OCI-LY1 (cell line): ENCODE results near the gene ENG.
A peak's percentile ranks its signal among the peaks of the same experiment; 100 is the strongest.

Source experiments
- H2AFZ ChIP-seq: fragments of 200-600 bp; sonication (generic), shearing (Covaris generic); 2 replicates; pipeline ENCODE4 v1.6.0; 2014; ENCODE audit warnings: antibody characterized with exemption, mild to moderate bottlenecking, low read length
- H3F3A ChIP-seq: fragments of 200-600 bp; sonication (generic), shearing (Covaris generic); 2 replicates; pipeline ENCODE4 v1.6.0; 2014; ENCODE audit warnings: mild to moderate bottlenecking, antibody characterized with exemption, low read length, moderate library complexity; ENCODE audit not compliant: insufficient read depth
- H3K27ac ChIP-seq: fragments of 200-600 bp; sonication (generic); 2 replicates; pipeline ENCODE4 v1.5.1; 2014; ENCODE audit warnings: low read length, mixed run types, mild to moderate bottlenecking, low read depth; ENCODE audit not compliant: poor library complexity, severe bottlenecking
- H3K27me3 ChIP-seq: fragments of 200-600 bp; sonication (generic); 2 replicates; pipeline ENCODE4 v1.6.0; 2014; ENCODE audit warnings: antibody characterized with exemption, mild to moderate bottlenecking, low read length, moderate library complexity; ENCODE audit not compliant: insufficient read depth
- H3K36me3 ChIP-seq: fragments of 200-600 bp; sonication (generic); 2 replicates; pipeline ENCODE4 v1.6.1; 2014; ENCODE audit warnings: mild to moderate bottlenecking, antibody characterized with exemption, low read length, moderate library complexity, mixed read lengths; ENCODE audit not compliant: insufficient read depth
- H3K4me1 ChIP-seq: fragments of 200-600 bp; sonication (generic); 2 replicates; pipeline ENCODE4 v1.5.1; 2014; ENCODE audit warnings: mild to moderate bottlenecking, low read length, moderate library complexity; ENCODE audit not compliant: insufficient read depth, severe bottlenecking
- H3K4me2 ChIP-seq: fragments of 200-600 bp; sonication (generic), shearing (Covaris generic); 2 replicates; pipeline ENCODE4 v1.6.1; 2014; ENCODE audit warnings: low read length
- H3K4me3 ChIP-seq: fragments of 200-600 bp; sonication (generic); 2 replicates; pipeline ENCODE4 v1.5.1; 2014; ENCODE audit warnings: low read length, low read depth, mild to moderate bottlenecking, mixed read lengths; ENCODE audit not compliant: poor library complexity, severe bottlenecking
- H3K79me2 ChIP-seq: fragments of 200-600 bp; shearing (Covaris generic); 2 replicates; pipeline ENCODE4 v1.6.1; 2016; ENCODE audit warnings: mixed run types, low read length, mixed read lengths; ENCODE audit not compliant: insufficient read depth
- H3K9ac ChIP-seq: fragments of 200-600 bp; sonication (generic), shearing (Covaris generic); 2 replicates; pipeline ENCODE4 v1.6.1; 2014; ENCODE audit warnings: mild to moderate bottlenecking, low read length, mixed read lengths
- H3K9me2 ChIP-seq: fragments of 200-600 bp; sonication (generic), shearing (Covaris generic); 2 replicates; pipeline ENCODE4 v1.6.1; 2014; ENCODE audit warnings: low read depth, mild to moderate bottlenecking, low read length, mixed read lengths
- H3K9me3 ChIP-seq: fragments of 200-600 bp; shearing (Covaris generic); 2 replicates; pipeline ENCODE4 v1.6.1; 2014; ENCODE audit warnings: low read length, mixed read lengths
- H4K20me1 ChIP-seq: fragments of 200-600 bp; sonication (generic), shearing (Covaris generic); 2 replicates; pipeline ENCODE4 v1.6.0; 2016; ENCODE audit warnings: mild to moderate bottlenecking, low read length; ENCODE audit not compliant: insufficient read depth
- CTCF ChIP-seq: fragments of 200-600 bp; sonication (generic), shearing (Covaris generic); IDR thresholded peaks from 2 replicates; pipeline ENCODE4 v1.5.1; 2017; ENCODE audit warnings: mild to moderate bottlenecking, antibody characterized with exemption, low read length, moderate library complexity, mixed read lengths
- EZH2 ChIP-seq: fragments of 200-600 bp; sonication (generic), shearing (Covaris generic); IDR thresholded peaks from 2 replicates; pipeline ENCODE4 v1.8.0; 2017; ENCODE audit warnings: borderline replicate concordance, mixed run types, mild to moderate bottlenecking, antibody characterized with exemption, low read length, moderate library complexity, mixed read lengths

The ENG gene

GRCh38 chr9:127826253-127826913 lies 28.1 kb downstream of the ENG start:
- H4K20me1 ChIP-seq = no peaks in the 10 kb centered on the region
- H3K9me2 ChIP-seq = no peaks in the 10 kb centered on the region
- H3F3A ChIP-seq = no peaks in the 10 kb centered on the region
- no peak overlapping the region for H3K9ac ChIP-seq
- H3K4me3 ChIP-seq = no peak overlapping the region
- no peak overlapping the region for H3K4me2 ChIP-seq
- H3K27me3 ChIP-seq = no peaks in the 10 kb centered on the region
- no peaks in the 10 kb centered on the region for H3K36me3 ChIP-seq
- no peaks in the 10 kb centered on the region for H3K79me2 ChIP-seq
- H3K4me1 ChIP-seq = no peaks in the 10 kb centered on the region
- no peaks in the 10 kb centered on the region for H3K9me3 ChIP-seq
- H2AFZ ChIP-seq = no peak overlapping the region
- TF ChIP-seq EZH2 = no peak
- no peak for TF ChIP-seq CTCF
- no peak overlapping the region for H3K27ac ChIP-seq

GRCh38 chr9:127825319-127826051 lies 29.0 kb downstream of the ENG start:
- no peaks in the 10 kb centered on the region for H3K79me2 ChIP-seq
- no peaks in the 10 kb centered on the region for H3K4me1 ChIP-seq
- no peak overlapping the region for H3K27ac ChIP-seq
- no peak overlapping the region for H2AFZ ChIP-seq
- no peaks in the 10 kb centered on the region for H3K9me2 ChIP-seq
- H4K20me1 ChIP-seq = no peaks in the 10 kb centered on the region
- H3K36me3 ChIP-seq = no peaks in the 10 kb centered on the region
- peak overlapping the region; percentile 33; the same call in 1 of the 2 replicates for H3K4me2 ChIP-seq
- no peak overlapping the region for H3K4me3 ChIP-seq
- no peaks in the 10 kb centered on the region for H3F3A ChIP-seq
- H3K27me3 ChIP-seq = no peaks in the 10 kb centered on the region
- TF ChIP-seq EZH2 (no peak), CTCF (peak; percentile 51)
- H3K9ac ChIP-seq = no peak overlapping the region
- no peaks in the 10 kb centered on the region for H3K9me3 ChIP-seq

GRCh38 chr9:127822108-127822507 lies 32.4 kb downstream of the ENG start:
- H3K9me2 ChIP-seq = no peaks in the 10 kb centered on the region

More at GRCh38 chr9:127822108-127822507, 32.4 kb downstream of the ENG start:
- Histone ChIP-seq H3K4me2 (no peak overlapping the region), H4K20me1 (no peaks in the 10 kb centered on the region), H3K79me2 (no peaks in the 10 kb centered on the region), H3K4me1 (no peaks in the 10 kb centered on the region), H3F3A (no peaks in the 10 kb centered on the region), H3K27me3 (no peaks in the 10 kb centered on the region), H3K4me3 (no peak overlapping the region), H3K9ac (no peak overlapping the region), H3K27ac (no peak overlapping the region), H2AFZ (no peak overlapping the region), H3K9me3 (no peaks in the 10 kb centered on the region), H3K36me3 (no peaks in the 10 kb centered on the region; the same call in 1 of the 2 replicates)
- TF ChIP-seq EZH2 = no peak
- no peak for TF ChIP-seq CTCF
